ENCODE measurements around the gene SGCB.

Gene SGCB

DNA sequence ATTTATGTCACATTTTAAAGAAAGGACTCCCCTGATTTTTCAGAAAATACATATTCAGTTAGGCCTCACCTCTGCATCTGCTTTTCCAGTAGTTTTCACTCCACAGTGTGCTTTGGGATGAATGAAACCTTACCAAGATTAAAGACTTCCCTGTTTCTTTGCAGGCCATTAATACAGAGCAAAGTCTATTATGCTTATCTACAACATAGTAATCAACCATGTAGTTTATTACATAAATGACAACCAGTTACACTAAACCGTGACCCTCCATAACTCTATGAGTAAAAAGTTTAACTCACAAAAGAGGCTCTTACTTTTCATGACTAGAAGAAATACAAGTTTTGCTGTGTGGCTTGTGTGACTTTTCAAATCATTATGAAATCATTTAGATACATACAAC, 20.3 kb downstream of the SGCB start:
- no peak for DNase-seq

DNA sequence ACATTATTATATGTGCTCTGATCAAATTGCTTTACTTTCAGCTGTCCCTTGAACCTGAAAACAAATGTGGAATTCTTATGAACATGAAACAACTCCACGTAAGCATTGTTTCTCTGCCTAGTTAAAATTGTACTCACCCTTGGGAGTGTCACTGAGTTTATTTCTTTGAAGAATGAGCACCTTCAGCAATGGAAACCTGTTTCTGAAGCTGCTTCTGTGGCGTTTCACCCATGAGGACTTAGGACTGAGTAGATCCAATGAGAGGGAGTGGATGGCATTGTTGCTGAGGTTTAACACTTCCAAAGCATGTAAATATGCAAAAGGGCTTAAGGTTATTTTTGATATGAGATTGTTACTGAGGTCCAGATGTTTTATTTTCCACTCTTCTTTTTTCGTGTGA, 21.1 kb downstream of the SGCB start:
- no peak for DNase-seq

GRCh38 chr4:52015366-52015765, 22.7 kb downstream of the SGCB start:
- DNase-seq, result no peak

DNA sequence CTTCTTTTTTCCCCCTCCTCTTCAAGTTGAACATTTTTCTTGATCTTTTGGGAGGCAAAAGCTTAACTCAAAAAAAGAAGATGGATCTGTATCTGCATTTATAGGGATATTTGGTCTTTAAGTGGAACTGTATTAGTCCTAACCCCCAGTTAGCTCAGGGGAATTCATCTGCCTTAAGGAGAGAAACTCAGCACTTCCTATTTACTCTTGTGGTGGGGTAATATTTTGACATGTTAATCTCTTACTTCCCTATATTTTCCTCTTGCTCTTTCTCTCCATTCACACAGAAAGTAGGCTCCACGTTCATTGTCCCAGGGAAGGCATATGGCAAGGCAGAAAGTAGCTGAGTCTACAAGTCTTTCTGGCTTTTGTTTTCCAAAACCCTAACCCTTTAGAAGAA, 23.2 kb downstream of the SGCB start:
- no peak for DNase-seq

DNA sequence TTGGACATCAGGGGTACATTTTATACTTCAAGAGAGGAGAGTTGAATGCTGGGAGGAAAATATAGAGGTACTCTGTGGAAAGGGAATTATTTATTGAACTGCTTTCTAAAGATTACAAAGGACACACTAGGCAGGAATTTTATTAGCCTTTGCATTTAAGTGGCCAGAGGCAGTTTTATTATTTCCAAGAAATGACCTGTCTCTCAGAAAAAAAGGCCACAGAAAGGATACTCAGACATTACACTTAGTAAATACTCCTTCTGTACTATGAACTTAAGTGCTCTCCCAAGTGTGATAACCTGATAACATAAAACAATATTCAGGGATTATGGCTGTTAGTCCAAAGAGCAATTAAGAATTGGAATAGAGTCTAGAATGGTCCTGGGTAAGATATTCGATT, 25.4 kb downstream of the SGCB start:
- DNase-seq, result no peak

DNA sequence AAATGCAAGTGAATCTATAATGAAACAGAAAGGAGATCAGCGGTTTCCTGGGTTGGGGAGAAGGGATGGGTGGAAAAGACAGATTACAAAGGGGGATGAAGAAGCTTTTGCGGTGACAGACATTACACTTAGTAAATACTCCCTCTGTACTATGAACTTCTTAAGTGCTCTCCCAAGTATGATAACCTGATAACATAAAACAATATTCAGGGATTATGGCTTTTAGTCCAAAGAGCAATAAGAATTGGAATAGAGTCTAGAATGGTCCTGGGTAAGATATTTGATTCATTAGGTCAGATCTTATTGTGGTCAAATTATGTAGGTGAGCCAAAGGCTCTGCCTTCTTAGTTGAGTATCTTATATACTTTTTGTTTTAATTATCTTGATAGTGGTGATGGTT, 27.1 kb downstream of the SGCB start:
- no peak for DNase-seq

DNA sequence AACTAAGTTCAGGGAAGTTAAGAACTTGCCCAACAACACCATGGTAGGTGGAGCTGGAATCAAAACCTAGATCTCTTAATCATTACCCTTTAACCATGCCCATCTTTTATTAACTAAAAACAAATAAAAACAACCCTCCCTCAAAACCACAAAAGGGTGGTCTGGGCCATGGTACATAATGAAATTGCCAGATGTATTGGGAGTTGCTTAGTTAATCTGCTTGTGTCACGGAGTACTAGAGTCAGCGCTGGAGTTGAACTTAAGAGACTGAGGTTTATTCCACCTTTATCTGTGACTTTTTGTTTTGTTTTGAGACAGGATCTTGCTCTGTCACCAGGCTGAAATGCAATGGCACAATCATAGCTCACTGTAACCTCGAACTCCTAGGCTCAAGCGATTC, 31.2 kb downstream of the SGCB start:
- no peak for DNase-seq

- DNase-seq, result no peak
Observed at GRCh38 chr4:52005604-52006273, 32.4 kb downstream of the SGCB start.

DNA sequence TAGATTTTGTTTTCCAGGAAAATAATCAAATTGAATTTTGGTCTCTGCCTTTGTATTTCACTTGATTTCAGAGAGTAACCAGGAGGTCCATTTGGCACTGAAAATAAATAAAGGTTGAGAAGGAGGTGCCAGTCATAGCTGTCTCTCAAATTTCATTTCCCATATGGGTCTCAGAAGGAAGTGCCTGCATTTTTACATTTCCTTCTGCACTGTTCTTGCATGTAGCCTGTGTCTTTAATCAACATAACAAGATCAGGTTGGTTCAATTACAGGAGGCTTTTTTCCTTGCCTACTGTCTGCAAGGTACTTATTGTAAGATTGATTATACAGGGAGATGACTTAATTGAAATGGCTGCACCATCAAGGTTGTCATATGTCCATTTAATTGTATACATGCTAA, 33.7 kb downstream of the SGCB start:
- DNase-seq, result no peak

DNA sequence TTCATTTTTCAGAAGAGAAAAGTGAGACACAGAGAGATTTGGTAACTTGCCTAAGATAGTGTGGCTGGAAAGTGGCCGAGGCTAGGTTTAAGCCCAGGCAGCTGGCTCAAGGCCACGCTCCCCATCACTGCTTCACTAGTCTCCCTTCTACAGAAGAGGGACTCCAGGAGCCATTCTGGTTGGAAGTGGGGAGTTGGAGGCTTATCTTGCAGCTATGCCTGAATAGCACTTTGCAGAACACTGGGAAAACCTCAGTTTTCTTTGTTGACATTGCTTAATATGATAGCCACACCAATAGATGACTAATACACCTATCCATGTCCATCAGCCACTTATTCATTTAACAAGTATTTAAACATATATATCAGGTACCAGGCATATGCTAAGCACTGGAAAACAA, 36.5 kb downstream of the SGCB start:
- no peak for DNase-seq

- DNase-seq, result no peak
Observed at GRCh38 chr4:51999250-51999649, 38.8 kb downstream of the SGCB start.

GRCh38 chr4:51998837-51999236, 39.3 kb downstream of the SGCB start:
- no peak for DNase-seq

- DNase-seq, result no peak
Observed at GRCh38 chr4:51997647-51998046, 40.5 kb downstream of the SGCB start.

DNA sequence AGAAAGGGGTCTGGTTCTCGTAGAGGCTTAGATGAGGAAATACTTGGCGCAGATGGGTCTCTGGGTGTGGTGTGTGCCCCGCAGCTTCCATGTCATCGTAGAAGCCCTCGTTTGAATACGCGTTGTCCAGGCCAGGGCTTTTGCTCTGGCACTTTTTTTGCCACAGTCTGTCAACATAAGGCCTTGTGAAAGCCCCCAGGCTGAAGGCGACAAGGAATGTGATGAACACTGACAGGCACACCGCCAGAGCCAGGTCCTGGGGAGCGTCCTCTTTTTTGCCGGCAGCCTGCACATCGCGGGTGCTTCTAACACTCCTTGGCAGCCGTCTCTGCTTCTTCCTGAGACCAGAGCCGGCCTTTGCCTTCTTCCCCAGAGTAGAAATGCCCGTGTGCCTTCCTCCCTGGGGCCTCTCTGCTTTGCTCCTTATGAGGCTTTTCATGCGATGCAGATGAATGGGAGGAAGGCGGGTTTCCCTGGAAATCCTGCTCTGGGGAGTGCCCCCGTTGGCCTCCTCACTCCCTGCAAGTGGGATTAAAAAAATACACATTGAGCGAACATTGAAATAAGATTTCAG, 42.4 kb downstream of the SGCB start:
- no peak for DNase-seq
